GM18508 (cell line): ENCODE measurements around the gene TAF11L14.

Experiments used
- ATAC-seq: cut with Tn5 transposase; IDR thresholded peaks from one replicate; pipeline ENCODE4 v1.9.1; 2021; ENCODE audit warnings: moderate number of reproducible peaks; ENCODE audit not compliant: insufficient read depth, unreplicated experiment

Gene TAF11L14

GRCh38 chr5:17678751-17679324 is 44.6 kb downstream of the TAF11L14 start:
- ATAC-seq = no peak

GRCh38 chr5:17679597-17680203 is 45.4 kb downstream of the TAF11L14 start:
- no peak for ATAC-seq

GRCh38 chr5:17680737-17681136 is 46.5 kb downstream of the TAF11L14 start:
- no peak for ATAC-seq
